Liver (tissue), 9 donors: ENCODE results near the gene LGALS13. TPM values are rescaled to one million over a fixed set of nuclear protein-coding genes. Genes with fewer than 3 reads are reported as not detected.

Source experiments
- DNase-seq: peaks from one replicate; pipeline ENCODE4 v3.0.0-alpha.2; 2017; ENCODE audit warnings: low spot score
- H3K27ac ChIP-seq, 2 donors: one replicate each; pipeline ENCODE4 v1.7.0; 2013; ENCODE audit warnings: inconsistent platforms in 2 of 2, low read length in 2 of 2, control low read depth in 1 of 2, low read depth in 1 of 2, mild to moderate bottlenecking in 1 of 2
- H3K27me3 ChIP-seq, 4 donors: one replicate each; pipeline versions ENCODE4 v1.6.1 to v1.7.0; 2013; ENCODE audit warnings: low read length in 3 of 4, inconsistent platforms in 1 of 4, mild to moderate bottlenecking in 1 of 4, moderate library complexity in 1 of 4; ENCODE audit not compliant: control insufficient read depth in 4 of 4, insufficient read depth in 4 of 4
- H3K36me3 ChIP-seq, 4 donors: one replicate each; pipeline versions ENCODE4 v1.6.1 to v1.7.0; 2013; ENCODE audit warnings: low read length in 3 of 4, mild to moderate bottlenecking in 3 of 4, low read depth in 1 of 4, moderate library complexity in 1 of 4; ENCODE audit not compliant: control insufficient read depth in 4 of 4, insufficient read depth in 3 of 4
- H3K4me1 ChIP-seq, 4 donors: one replicate each; pipeline versions ENCODE4 v1.6.1 to v1.7.0; 2013; ENCODE audit warnings: low read length in 3 of 4, mild to moderate bottlenecking in 3 of 4, moderate library complexity in 1 of 4; ENCODE audit not compliant: control insufficient read depth in 4 of 4, insufficient read depth in 4 of 4
- H3K4me3 ChIP-seq, 3 donors: one replicate each; pipeline versions ENCODE4 v1.6.1 to v1.7.0; 2013; ENCODE audit warnings: low read length in 3 of 3, control low read depth in 1 of 3, low read depth in 1 of 3, mild to moderate bottlenecking in 1 of 3
- H3K9ac ChIP-seq, 2 donors: one replicate each; pipeline ENCODE4 v1.7.0; 2013; ENCODE audit warnings: low read length in 2 of 2, mild to moderate bottlenecking in 2 of 2, moderate library complexity in 2 of 2, control low read depth in 1 of 2, low read depth in 1 of 2
- H3K9me3 ChIP-seq, 4 donors: one replicate each; pipeline versions ENCODE4 v1.6.1 to v1.7.0; 2013; ENCODE audit warnings: low read length in 3 of 4; ENCODE audit not compliant: control insufficient read depth in 4 of 4
- ATF3 ChIP-seq: IDR thresholded peaks from 2 replicates; pipeline ENCODE4 v1.6.1; 2016; ENCODE audit warnings: antibody characterized with exemption
- EGR1 ChIP-seq, 2 donors: IDR thresholded peaks; 2 replicates each; pipeline ENCODE4 v1.6.1; 2016 to 2018; ENCODE audit warnings: antibody characterized with exemption in 2 of 2, low read depth in 2 of 2
- FOXA1 ChIP-seq: IDR thresholded peaks from 2 replicates; pipeline ENCODE4 v1.6.1; 2016; ENCODE audit warnings: antibody characterized with exemption
- FOXA2 ChIP-seq: IDR thresholded peaks from 2 replicates; pipeline ENCODE4 v1.6.1; 2016; ENCODE audit warnings: antibody characterized with exemption
- GABPA ChIP-seq, 2 donors: IDR thresholded peaks in 1 of 2; conservative IDR thresholded peaks in 1 of 2; 2 replicates each; pipeline ENCODE4 v1.6.1; 2016; ENCODE audit warnings: antibody characterized with exemption in 2 of 2, mild to moderate bottlenecking in 1 of 2, moderate library complexity in 1 of 2
- HNF4A ChIP-seq, 2 donors: conservative IDR thresholded peaks; 2 replicates each; pipeline ENCODE4 v1.6.1; 2016; ENCODE audit warnings: antibody characterized with exemption in 2 of 2, mild to moderate bottlenecking in 2 of 2
- HNF4G ChIP-seq: IDR thresholded peaks from 2 replicates; pipeline ENCODE4 v1.6.1; 2016; ENCODE audit warnings: antibody characterized with exemption
- JUND ChIP-seq, 2 donors: IDR thresholded peaks; 2 replicates each; pipeline ENCODE4 v1.6.1; 2016; ENCODE audit warnings: antibody characterized with exemption in 2 of 2
- MAX ChIP-seq: IDR thresholded peaks from 2 replicates; pipeline ENCODE4 v1.6.1; 2016; ENCODE audit warnings: antibody characterized with exemption
- NR2F2 ChIP-seq: IDR thresholded peaks from 2 replicates; pipeline ENCODE4 v1.6.1; 2016; ENCODE audit warnings: antibody characterized with exemption
- RAD21 ChIP-seq, 2 donors: IDR thresholded peaks; 2 replicates each; pipeline ENCODE4 v1.6.1; 2016; ENCODE audit warnings: antibody characterized with exemption in 2 of 2, mild to moderate bottlenecking in 2 of 2
- REST ChIP-seq: IDR thresholded peaks from 2 replicates; pipeline ENCODE4 v1.6.1; 2016; ENCODE audit warnings: antibody characterized with exemption, mild to moderate bottlenecking
- RXRA ChIP-seq, 2 donors: IDR thresholded peaks; 2 replicates each; pipeline ENCODE4 v1.6.1; 2017 to 2018; ENCODE audit warnings: antibody characterized with exemption in 2 of 2, mild to moderate bottlenecking in 1 of 2
- SP1 ChIP-seq: IDR thresholded peaks from 2 replicates; pipeline ENCODE4 v1.6.1; 2018; ENCODE audit warnings: antibody characterized with exemption, mild to moderate bottlenecking
- TAF1 ChIP-seq: conservative IDR thresholded peaks from 2 replicates; pipeline ENCODE4 v1.6.1; 2016; ENCODE audit warnings: antibody characterized with exemption, mild to moderate bottlenecking
- WGBS: extraction: QIAGEN DNeasy Blood & Tissue Kit; methylation state at CpG from one replicate; pipeline ENCODE4 v1.1.7; 2013; 5-methylcytosine and 5-hydroxymethylcytosine counted together
- polyA plus RNA-seq, 2 donors: library from polyadenylated mRNA; stranded (reverse) in 1 of 2; unstranded in 1 of 2; fragments of 200-250 nt in 1 of 2; fragments of >200 nt in 1 of 2; fragmentation: Nextera tagmentation in 1 of 2; extraction: Ambion mirVana in 1 of 2; gene quantifications; one replicate each; pipeline versions ENCODE4 v1.2.1 to v1.2.3, GENCODE V29; 2013 to 2015
- total RNA-seq, 2 donors: library from RNA; depleted of rRNA; stranded (reverse); fragments of >200 nt; gene quantifications; one replicate each; pipeline ENCODE4 v1.2.3, GENCODE V29; 2014
- TF ChIP-seq, protein P1 (sequence below): IDR thresholded peaks from 2 replicates; pipeline ENCODE4 v1.6.1; 2016; ENCODE audit warnings: antibody characterized with exemption
- TF ChIP-seq, protein P2 (sequence below): fragments of 150-350 bp; IDR thresholded peaks from 2 replicates; pipeline ENCODE4 v1.5.1; 2017; ENCODE audit warnings: improper control_type of control experiment, low read depth, low read length; ENCODE audit not compliant: missing input control
- donor health status: healthy.
- donor health status: healthy.
- donor health status: healthy.
- donor health status: healthy.
- donor health status: healthy.

The LGALS13 gene, protein sequence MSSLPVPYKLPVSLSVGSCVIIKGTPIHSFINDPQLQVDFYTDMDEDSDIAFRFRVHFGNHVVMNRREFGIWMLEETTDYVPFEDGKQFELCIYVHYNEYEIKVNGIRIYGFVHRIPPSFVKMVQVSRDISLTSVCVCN
- total RNA-seq (not detected), polyA plus RNA-seq (not detected)

GRCh38 chr19:39602224-39602623 is at the start of gene LGALS13:
LGALS13 (plus strand) TSS chr19:39602524; CDS start chr19:39602569, 45 bp downstream.
- Histone ChIP-seq H3K9ac (no peak within 1 kb of the TSS), H3K9me3 (peaks cover 0 to 2% (median 0%) of the 10 kb centered on the region in 4 donors), H3K27me3 (peaks cover 0 to 4% (median 3%) of the 10 kb centered on the region in 4 donors), H3K4me3 (no peak within 1 kb of the TSS), H3K27ac (no peak within 1 kb of the TSS), H3K4me1 (no peaks in the 10 kb centered on the region), H3K36me3 (no peaks in the 10 kb centered on the region)
- TF ChIP-seq RAD21 (IDR thresholded peaks at IDR 0.05) (no peak), RXRA (IDR thresholded peaks at IDR 0.05) (no peak), REST (no peak), EGR1 (IDR thresholded peaks at IDR 0.05; ENCODE audit: low read depth in 2 of 2) (no peak), FOXA1 (no peak), SP1 (no peak), NR2F2 (no peak)
- TF ChIP-seq, protein P1, sequence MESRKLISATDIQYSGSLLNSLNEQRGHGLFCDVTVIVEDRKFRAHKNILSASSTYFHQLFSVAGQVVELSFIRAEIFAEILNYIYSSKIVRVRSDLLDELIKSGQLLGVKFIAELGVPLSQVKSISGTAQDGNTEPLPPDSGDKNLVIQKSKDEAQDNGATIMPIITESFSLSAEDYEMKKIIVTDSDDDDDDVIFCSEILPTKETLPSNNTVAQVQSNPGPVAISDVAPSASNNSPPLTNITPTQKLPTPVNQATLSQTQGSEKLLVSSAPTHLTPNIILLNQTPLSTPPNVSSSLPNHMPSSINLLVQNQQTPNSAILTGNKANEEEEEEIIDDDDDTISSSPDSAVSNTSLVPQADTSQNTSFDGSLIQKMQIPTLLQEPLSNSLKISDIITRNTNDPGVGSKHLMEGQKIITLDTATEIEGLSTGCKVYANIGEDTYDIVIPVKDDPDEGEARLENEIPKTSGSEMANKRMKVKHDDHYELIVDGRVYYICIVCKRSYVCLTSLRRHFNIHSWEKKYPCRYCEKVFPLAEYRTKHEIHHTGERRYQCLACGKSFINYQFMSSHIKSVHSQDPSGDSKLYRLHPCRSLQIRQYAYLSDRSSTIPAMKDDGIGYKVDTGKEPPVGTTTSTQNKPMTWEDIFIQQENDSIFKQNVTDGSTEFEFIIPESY: no peak
- TF ChIP-seq, protein P2, sequence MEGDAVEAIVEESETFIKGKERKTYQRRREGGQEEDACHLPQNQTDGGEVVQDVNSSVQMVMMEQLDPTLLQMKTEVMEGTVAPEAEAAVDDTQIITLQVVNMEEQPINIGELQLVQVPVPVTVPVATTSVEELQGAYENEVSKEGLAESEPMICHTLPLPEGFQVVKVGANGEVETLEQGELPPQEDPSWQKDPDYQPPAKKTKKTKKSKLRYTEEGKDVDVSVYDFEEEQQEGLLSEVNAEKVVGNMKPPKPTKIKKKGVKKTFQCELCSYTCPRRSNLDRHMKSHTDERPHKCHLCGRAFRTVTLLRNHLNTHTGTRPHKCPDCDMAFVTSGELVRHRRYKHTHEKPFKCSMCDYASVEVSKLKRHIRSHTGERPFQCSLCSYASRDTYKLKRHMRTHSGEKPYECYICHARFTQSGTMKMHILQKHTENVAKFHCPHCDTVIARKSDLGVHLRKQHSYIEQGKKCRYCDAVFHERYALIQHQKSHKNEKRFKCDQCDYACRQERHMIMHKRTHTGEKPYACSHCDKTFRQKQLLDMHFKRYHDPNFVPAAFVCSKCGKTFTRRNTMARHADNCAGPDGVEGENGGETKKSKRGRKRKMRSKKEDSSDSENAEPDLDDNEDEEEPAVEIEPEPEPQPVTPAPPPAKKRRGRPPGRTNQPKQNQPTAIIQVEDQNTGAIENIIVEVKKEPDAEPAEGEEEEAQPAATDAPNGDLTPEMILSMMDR: no peak
- 25% methylated on average over 5 of the region's 5 CpGs for WGBS
- DNase-seq: no peak

GRCh38 chr19:39553082-39553652 is 49.2 kb upstream of the LGALS13 start:
- H3K27ac ChIP-seq: no peak overlapping the region
- no peak overlapping the region for H3K4me3 ChIP-seq
- H3K36me3 ChIP-seq: no peaks in the 10 kb centered on the region
- no peaks in the 10 kb centered on the region for H3K27me3 ChIP-seq
- H3K9ac ChIP-seq: no peak overlapping the region
- 57% methylated on average over 7 of the region's 7 CpGs for WGBS
- H3K4me1 ChIP-seq: peaks cover 0 to 6% (median 3%) of the 10 kb centered on the region in 4 donors
- DNase-seq: no peak
- no peaks in the 10 kb centered on the region for H3K9me3 ChIP-seq
- TF ChIP-seq FOXA2 (no peak), HNF4A (conservative IDR thresholded peaks at IDR 0.05) (no peak), NR2F2 (no peak), SP1 (no peak), ATF3 (no peak), EGR1 (IDR thresholded peaks at IDR 0.05; ENCODE audit: low read depth in 2 of 2) (no peak), GABPA (IDR thresholded peaks at IDR 0.05 in 1 of 2, conservative IDR thresholded peaks at IDR 0.05 in 1 of 2) (no peak), RXRA (IDR thresholded peaks at IDR 0.05) (no peak), HNF4G (no peak), JUND (IDR thresholded peaks at IDR 0.05) (no peak), TAF1 (no peak), RAD21 (IDR thresholded peaks at IDR 0.05) (no peak), REST (no peak), MAX (no peak)
- TF ChIP-seq, protein P1: no peak
